ENCODE results near the gene KDM2A. TPM values are rescaled to one million over a fixed set of nuclear protein-coding genes. Genes with fewer than 3 reads are reported as not detected.

The KDM2A gene
- total RNA-seq, 2 experiments from 2014 or later: 87.1 to 95.9 TPM

DNA sequence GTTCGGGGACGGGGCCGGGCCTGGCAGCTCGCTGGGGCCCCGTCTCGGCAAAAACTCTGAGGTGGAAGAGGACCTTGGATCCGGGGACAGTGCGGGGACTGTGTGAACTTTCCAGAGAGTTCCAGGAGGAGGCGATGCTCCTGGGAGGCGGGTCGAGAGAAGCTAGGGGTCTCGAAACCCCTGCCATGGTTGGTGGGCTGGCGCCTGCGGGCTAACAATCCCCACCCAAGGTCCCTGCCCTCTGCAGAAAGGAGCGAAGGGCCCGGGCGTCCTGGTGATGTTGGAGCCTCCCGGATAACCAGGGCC lies 142.5 kb downstream of the KDM2A start:
- no peaks in the 10 kb centered on the region for H3K9me3 Mint-ChIP-seq
- H3K27ac Mint-ChIP-seq: no peak overlapping the region
- H3K4me3 Mint-ChIP-seq: no peak overlapping the region
- no peak for DNase-seq
- CTCF ChIA-PET: interaction anchor here (0.7 to 4.9 kb wide), 23 partner anchors 9 to 236 kb away, joined by 3 to 69 read pairs (median 6); partner anchors contain the start of genes ANKRD13D, POLD4, RAD9A and SSH3
- no peaks in the 10 kb centered on the region for H3K27me3 Mint-ChIP-seq
- POLR2A ChIA-PET: interaction anchor here (1.0 to 4.9 kb wide), 12 partner anchors 8 to 107 kb away, joined by 3 to 49 read pairs (median 11); partner anchors contain the start of genes ANKRD13D and POLD4
- peaks cover 59% of the 10 kb centered on the region for H3K4me1 Mint-ChIP-seq
- H3K36me3 Mint-ChIP-seq (ENCODE audit: low read depth): peaks cover 12% of the 10 kb centered on the region

DNA sequence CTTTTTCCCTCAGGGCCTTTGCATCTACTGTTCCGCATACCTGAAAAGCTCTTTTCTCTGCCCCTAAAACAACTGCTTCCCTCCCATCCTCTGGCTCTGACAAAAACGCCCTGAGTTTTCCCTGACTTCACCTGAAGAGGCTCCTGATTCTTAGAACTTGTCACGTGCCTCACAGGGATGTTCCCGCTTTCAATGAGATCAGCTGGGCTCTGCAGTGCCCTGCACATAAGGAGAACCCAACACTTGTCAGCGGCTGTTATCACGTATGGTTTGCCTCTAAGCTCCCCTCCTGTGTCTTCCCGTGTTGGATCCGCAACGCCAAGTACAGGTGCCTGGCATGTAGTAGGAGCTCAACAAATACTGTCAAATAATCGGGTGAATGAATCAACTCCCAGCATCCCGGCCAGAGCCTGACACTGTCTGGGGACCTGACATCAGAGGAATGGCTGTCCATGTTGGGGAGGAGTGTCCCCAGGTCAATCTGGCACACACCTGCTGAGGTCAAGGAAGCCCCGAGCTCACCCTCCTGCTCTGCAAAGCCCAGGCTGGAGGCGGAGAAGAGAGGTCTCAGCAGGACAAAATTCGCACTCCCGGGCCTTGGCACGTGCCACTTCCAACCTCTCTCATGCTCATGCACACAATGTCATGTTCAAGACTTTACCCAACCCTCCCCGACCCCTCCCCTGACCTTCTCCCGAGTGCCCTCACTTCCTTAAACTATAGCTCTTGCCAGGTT lies 143.1 kb downstream of the KDM2A start:
- CTCF ChIA-PET: interaction anchor here (0.6 to 4.9 kb wide), 32 partner anchors 9 to 236 kb away, joined by 3 to 69 read pairs (median 5); partner anchors contain the start of genes ANKRD13D, POLD4, RAD9A and SSH3
- POLR2A ChIA-PET: interaction anchor here (1.0 to 4.9 kb wide), 12 partner anchors 9 to 107 kb away, joined by 3 to 49 read pairs (median 11); partner anchors contain the start of genes ANKRD13D and POLD4
- DNase-seq: no peak
- peak overlapping the region; percentile 67 for H3K27ac Mint-ChIP-seq
- peaks cover 8% of the 10 kb centered on the region for H3K36me3 Mint-ChIP-seq (ENCODE audit: low read depth)
- H3K27me3 Mint-ChIP-seq: no peaks in the 10 kb centered on the region
- H3K4me3 Mint-ChIP-seq: peak overlapping the region; percentile 34
- H3K4me1 Mint-ChIP-seq: peaks cover 59% of the 10 kb centered on the region
- no peaks in the 10 kb centered on the region for H3K9me3 Mint-ChIP-seq

DNA sequence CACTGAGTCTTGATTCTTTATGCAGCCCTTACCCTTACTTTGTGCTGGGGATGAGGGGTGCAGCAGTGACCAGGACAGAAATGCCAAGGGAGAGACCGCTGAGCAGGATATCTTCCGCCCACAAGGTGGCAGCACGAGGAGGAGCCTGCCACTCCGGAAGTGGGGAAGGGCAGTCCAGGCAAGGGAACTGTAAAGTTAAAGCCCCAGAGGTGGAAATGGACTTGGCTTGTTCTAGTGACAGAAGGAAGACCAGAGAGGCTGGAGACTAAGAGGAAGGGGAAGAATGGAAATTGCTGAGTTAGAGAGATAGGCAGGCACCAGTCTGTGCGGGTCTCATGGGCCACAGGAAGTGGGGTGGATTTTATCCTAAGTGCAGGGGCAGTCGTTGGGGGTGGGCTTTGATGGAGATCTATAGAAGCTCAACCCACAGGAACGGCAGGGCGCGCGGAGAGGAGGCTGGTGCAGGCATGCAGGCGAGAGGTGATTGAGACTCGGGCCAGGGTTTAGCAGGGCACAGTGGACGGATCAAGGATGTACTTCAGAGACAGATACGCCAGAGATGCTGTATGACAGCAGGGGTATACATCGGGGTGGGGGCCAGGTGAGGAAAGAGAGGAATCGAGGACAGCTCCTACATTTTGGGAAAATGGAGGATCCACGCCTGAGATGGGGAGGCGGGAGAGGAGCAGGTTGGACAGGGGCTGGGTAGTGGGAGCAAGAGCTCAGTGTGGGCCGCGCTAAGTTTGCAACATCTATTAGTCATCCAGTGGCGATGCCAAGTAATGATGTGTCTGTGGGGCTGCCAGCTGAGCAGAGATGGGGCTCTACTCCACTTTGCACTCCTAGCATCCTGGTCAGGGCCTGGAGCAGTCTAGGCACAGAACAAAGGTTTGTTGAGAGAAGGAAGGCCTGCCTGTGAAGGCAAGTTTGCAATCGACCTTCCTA lies 143.9 kb downstream of the KDM2A start:
- Mint-ChIP-seq H3K27ac (peak overlapping the region; percentile 67), H3K9me3 (no peaks in the 10 kb centered on the region), H3K4me3 (peak overlapping the region; percentile 26), H3K27me3 (no peaks in the 10 kb centered on the region), H3K4me1 (peaks cover 59% of the 10 kb centered on the region), H3K36me3 (ENCODE audit: low read depth) (peaks cover 15% of the 10 kb centered on the region)
- ChIA-PET CTCF (interaction anchor here (0.6 to 4.9 kb wide), 25 partner anchors 9 to 163 kb away, joined by 3 to 69 read pairs (median 5); partner anchors contain the start of genes ANKRD13D, POLD4, PPP1CA and RAD9A), POLR2A (interaction anchor here (0.9 to 4.9 kb wide), 12 partner anchors 9 to 119 kb away, joined by 3 to 49 read pairs (median 11); partner anchors contain the start of genes ANKRD13D and POLD4)
- DNase-seq: peak; percentile 83

DNA sequence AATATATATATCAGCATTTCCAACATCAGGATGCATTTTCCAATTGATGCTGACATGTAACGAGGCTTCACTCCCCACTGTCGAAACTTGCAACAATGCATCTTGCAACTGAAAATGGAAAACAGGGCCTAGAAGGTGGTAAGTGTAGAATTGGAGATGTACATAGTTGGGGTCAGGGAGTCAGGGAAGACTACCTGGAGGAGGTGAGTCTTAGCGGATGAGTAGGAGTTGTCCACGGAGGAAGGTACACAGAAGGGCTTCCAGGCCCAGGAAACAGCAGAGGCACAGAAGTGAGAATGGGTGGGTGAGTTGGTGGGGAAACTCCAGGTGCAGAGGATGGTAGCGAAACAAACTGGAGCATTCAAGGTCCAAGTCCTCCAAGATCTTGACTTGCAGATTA lies 145.2 kb downstream of the KDM2A start:
- H3K36me3 Mint-ChIP-seq (ENCODE audit: low read depth): peaks cover 23% of the 10 kb centered on the region
- H3K9me3 Mint-ChIP-seq: no peaks in the 10 kb centered on the region
- H3K27me3 Mint-ChIP-seq: no peaks in the 10 kb centered on the region
- peaks cover 61% of the 10 kb centered on the region for H3K4me1 Mint-ChIP-seq
- DNase-seq: no peak
- ChIA-PET POLR2A (interaction anchor here (1.7 to 4.9 kb wide), 3 partner anchors 24 to 54 kb away, joined by 7 to 49 read pairs (median 45); partner anchors contain the start of gene ANKRD13D), CTCF (interaction anchor here (1.7 to 4.9 kb wide), 7 partner anchors 11 to 118 kb away, joined by 6 to 69 read pairs (median 22); partner anchors contain the start of gene ANKRD13D)
- peak overlapping the region; percentile 9 for H3K4me3 Mint-ChIP-seq
- H3K27ac Mint-ChIP-seq: peak overlapping the region; percentile 71

DNA sequence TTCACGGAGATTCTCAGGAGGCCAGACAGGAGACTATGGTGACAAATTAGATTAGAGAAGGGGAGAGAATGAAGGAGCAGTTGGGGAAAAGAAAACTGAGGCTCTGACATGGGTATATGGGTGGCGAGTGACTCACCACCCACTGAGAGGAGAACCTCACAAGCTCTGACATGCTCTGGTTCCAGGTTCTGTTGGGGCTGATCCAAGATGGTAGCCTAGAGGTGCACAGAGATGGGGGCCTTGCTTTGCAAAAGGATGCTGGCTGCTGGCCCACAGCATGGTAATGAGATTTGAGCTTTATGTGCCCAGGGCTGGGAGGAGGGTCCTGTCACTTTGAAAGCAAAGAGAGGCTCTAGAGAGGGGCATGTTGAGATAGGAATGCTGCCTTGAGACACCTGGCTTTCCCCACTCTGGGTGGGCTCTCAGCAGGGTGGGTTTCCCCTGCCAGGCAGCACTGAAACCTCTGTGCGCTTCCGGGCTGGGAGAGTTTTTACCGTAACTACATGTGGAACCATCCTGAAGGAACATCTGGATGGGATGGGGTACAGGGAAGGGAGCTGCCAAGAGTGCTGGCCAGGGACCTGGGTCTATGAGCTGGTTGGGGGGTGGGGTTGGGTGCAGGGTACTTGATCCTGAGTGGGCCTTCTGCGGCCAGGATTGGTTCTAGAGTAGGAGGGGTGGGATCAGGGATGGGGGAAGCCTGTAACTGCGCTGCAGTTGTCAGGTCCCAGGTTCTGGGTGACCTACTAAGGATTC lies 146.0 kb downstream of the KDM2A start:
- ChIA-PET CTCF (interaction anchor here (1.2 to 4.9 kb wide), 8 partner anchors 12 to 117 kb away, joined by 3 to 69 read pairs (median 18); partner anchors contain the start of gene ANKRD13D), POLR2A (interaction anchor here (0.8 to 4.9 kb wide), 6 partner anchors 12 to 54 kb away, joined by 3 to 49 read pairs (median 6); partner anchors contain the start of gene ANKRD13D)
- Mint-ChIP-seq H3K27ac (peak overlapping the region; percentile 71), H3K36me3 (ENCODE audit: low read depth) (peaks cover 31% of the 10 kb centered on the region), H3K4me1 (peaks cover 64% of the 10 kb centered on the region), H3K9me3 (no peaks in the 10 kb centered on the region), H3K27me3 (no peaks in the 10 kb centered on the region), H3K4me3 (peak overlapping the region; percentile 53)
- DNase-seq: no peak

DNA sequence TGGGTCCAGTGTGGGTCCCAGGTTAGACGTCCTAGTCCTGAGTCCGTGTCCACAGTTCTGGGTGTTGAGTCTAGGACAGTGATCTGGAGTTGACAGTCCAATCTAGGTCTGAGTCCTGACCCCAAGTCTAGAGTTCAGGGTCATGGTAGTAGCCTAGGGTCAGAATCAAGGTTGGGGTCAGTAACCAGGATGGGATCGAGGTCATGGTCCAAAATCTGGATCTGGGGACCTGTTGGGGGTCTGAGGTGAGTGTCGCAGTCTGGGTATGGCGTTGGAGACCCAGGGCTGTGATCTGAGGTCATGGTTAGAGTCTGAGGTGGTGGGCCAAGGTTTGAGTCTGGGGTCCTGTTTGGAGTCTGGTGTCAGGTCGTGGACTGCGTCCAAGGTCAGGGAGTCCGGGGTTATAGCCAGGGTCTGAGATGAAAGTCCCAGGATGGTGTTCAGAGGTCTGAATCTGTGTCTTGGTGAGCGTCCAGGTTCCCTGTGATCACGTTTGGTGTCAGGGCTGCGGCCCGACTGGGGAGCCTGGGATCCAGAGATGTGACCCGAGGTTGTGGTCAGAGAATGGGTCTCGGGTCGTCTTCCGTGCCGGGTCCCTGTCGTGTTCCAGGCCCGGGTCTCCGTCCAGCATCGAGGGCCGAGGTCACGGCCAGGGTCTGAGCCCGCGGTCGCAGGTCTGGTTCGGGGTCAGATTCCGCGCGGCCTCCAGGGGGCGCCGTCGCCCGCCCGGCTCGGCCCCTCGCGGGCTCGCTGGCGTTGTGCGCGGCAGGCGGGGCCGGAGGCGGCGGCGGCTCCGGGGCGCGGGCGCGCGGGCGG lies 146.8 kb downstream of the KDM2A start:
- H3K27me3 Mint-ChIP-seq: no peaks in the 10 kb centered on the region

DNA sequence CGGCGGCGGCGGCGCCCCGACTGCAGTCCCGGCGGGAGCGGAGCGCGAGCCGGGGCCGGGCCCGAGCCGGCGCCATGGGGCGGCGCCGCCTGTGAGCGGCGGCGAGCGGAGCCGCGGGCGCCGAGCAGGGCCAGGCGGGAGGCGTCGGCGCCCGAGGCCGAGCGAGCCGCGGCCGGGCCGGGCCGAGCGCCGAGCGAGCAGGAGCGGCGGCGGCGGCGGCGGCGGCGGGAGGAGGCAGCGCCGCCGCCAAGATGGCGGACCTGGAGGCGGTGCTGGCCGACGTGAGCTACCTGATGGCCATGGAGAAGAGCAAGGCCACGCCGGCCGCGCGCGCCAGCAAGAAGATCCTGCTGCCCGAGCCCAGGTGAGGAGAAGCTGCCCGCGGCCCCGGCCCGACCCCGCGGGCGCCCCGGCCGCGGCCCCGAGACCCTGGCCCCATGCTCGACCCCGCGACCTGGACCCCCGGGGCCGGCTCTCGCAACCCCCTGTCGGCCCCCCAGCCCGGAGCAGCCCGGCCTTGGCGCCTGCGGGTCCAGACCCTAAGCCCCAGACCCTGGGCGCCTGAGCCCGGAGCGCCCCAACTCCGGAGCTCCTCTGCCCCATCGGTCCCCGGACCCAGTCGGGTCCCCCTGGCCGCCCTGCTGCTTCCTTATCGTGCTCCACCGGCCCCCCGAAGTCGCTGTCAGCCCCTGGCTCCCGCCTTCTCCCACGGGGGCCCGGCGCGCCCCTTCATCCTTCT lies 147.6 kb downstream of the KDM2A start, which contains the start of gene GRK2:
TSS of gene GRK2 (plus strand) at position 25 of the 739 bp plus-strand sequence. CDS start at position 252, 227 bp downstream.
- ChIA-PET CTCF (interaction anchor here (0.7 to 3.1 kb wide), 11 partner anchors 10 to 86 kb away, joined by 3 to 25 read pairs (median 4); partner anchors contain the start of genes ANKRD13D and SSH3), POLR2A (interaction anchor here (1.7 to 14.4 kb wide), 8 partner anchors 12 to 135 kb away, joined by 6 to 494 read pairs (median 22); partner anchors contain the start of genes ANKRD13D, POLD4, PPP1CA and SSH3)
- Mint-ChIP-seq H3K27ac (peak within 1 kb of the TSS; percentile 97), H3K27me3 (no peaks in the 10 kb centered on the region), H3K4me1 (peaks cover 70% of the 10 kb centered on the region), H3K36me3 (ENCODE audit: low read depth) (peaks cover 46% of the 10 kb centered on the region), H3K4me3 (peak within 1 kb of the TSS; percentile 90), H3K9me3 (no peaks in the 10 kb centered on the region)
- DNase-seq: peak; percentile 50

More for the DNA sequence above, 146.8 kb downstream of the KDM2A start:
- CTCF ChIA-PET: interaction anchor here (1.1 to 4.9 kb wide), 9 partner anchors 11 to 80 kb away, joined by 3 to 69 read pairs (median 7); partner anchors contain the start of gene ANKRD13D
- peaks cover 67% of the 10 kb centered on the region for H3K4me1 Mint-ChIP-seq
- no peaks in the 10 kb centered on the region for H3K9me3 Mint-ChIP-seq
- POLR2A ChIA-PET: interaction anchor here (1.0 to 14.4 kb wide), 11 partner anchors 11 to 88 kb away, joined by 4 to 494 read pairs (median 16); partner anchors contain the start of genes ANKRD13D, POLD4 and SSH3
- H3K36me3 Mint-ChIP-seq (ENCODE audit: low read depth): peaks cover 39% of the 10 kb centered on the region
- H3K27ac Mint-ChIP-seq: peak overlapping the region; percentile 80
- peak overlapping the region; percentile 76 for H3K4me3 Mint-ChIP-seq
- peak; percentile 81 for DNase-seq

DNA sequence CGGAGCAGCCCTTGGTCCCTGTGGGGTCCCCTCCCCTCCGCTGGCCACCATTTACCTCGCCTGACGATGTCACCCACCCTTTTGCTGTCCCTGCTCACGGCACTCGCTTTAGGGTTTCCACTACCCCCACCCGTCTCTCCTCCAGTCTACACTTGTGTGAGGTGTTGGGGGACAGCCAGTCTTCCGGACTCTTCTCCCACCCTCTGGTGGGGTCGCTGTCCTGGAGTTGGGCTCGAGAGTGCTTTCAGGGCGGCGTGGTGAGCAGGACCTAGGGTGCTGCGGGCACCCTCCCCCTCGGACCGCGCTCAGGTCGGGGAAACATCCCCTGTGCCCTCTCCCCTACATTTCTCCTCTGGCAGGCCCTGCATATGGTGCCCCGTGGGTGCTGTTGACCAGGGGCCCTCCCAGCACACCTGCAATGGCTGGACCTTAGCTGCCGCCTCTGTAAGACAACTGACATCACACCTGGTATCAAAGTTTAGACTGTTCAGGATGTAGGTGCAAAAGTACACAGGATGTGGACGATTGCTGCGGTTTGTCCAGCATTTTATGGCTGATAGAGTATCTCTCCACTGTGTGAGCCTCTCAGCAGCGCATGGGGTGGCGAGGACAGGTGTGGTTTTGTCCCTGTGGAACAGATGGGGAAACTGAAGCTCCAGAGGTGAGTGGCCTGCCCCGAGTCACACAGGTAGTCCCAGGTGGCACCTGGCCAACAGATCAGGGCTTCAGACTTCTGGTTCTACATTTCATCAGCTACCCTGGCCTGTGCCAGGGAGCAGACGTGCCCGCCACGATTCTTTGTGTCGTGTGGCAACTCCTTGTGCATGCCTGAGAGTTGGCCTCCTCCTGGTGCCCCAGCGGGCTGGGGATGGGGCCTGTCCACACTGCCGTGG lies 148.4 kb downstream of the KDM2A start:
- Mint-ChIP-seq H3K4me3 (peak overlapping the region; percentile 90), H3K27ac (peak overlapping the region; percentile 97), H3K27me3 (no peaks in the 10 kb centered on the region), H3K36me3 (ENCODE audit: low read depth) (peaks cover 54% of the 10 kb centered on the region), H3K4me1 (peaks cover 72% of the 10 kb centered on the region), H3K9me3 (no peaks in the 10 kb centered on the region)
- CTCF ChIA-PET: interaction anchor here (0.7 to 3.1 kb wide), 16 partner anchors 10 to 115 kb away, joined by 3 to 25 read pairs (median 4); partner anchors contain the start of genes ANKRD13D and SSH3
- POLR2A ChIA-PET: interaction anchor here (0.7 to 14.4 kb wide), 15 partner anchors 11 to 1004 kb away, joined by 3 to 494 read pairs (median 6); partner anchors contain the start of genes ANKRD13D, C11orf24, POLD4 and PPP1CA
- peak; percentile 69 for DNase-seq

DNA sequence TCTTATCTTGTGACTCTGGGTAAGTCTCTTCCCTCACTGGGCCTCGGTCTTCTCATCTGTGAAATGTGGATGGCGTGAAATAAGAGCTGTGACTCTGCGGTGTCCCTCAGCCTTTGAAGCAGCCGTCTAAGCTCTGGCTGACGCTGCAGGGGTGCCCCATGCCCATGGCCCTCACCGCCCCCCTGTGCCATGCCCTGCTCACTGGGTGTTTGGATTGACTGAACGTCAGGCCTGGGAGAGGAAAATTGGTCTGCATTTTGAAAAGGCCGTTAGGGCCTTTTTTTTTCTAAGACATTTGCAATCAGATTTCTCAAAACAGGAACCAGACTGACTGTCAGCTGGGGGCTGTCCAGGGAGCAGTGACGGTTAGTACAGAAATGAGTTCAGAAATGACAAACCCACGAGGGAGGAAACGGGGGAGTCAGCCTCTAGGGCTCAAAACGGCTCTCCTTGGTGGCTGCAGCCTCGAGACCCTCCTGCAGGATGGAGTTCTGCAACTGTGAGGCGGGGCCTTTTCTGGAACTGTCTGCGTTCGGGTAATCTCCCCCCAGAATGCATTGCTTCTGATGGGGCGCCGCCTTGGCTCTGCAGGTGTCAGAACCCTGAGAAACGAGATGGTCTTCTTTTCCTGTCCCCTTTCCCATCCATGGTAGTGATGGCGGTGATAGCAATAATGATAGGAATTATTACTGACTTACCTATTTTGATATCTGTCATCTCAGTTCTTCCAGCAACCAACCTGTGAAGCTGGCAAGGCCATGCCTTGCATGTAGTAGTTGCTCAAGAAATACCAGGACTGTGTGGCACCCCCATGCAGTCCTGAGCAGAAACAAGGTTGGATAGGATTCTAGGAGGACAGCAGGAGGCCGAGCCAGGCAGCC lies 149.3 kb downstream of the KDM2A start:
- H3K9me3 Mint-ChIP-seq: no peaks in the 10 kb centered on the region

More for the DNA sequence above, 149.3 kb downstream of the KDM2A start:
- peak overlapping the region; percentile 97 for H3K27ac Mint-ChIP-seq
- CTCF ChIA-PET: interaction anchor here (0.6 to 3.1 kb wide), 13 partner anchors 9 to 114 kb away, joined by 3 to 25 read pairs (median 4); partner anchors contain the start of gene ANKRD13D
- H3K4me3 Mint-ChIP-seq: peak overlapping the region; percentile 90
- peaks cover 72% of the 10 kb centered on the region for H3K4me1 Mint-ChIP-seq
- H3K27me3 Mint-ChIP-seq: no peaks in the 10 kb centered on the region
- DNase-seq: peak; percentile 77
- POLR2A ChIA-PET: interaction anchor here (0.7 to 14.4 kb wide), 15 partner anchors 10 to 1004 kb away, joined by 3 to 494 read pairs (median 6); partner anchors contain the start of genes ANKRD13D, C11orf24, POLD4 and PPP1CA
- H3K36me3 Mint-ChIP-seq (ENCODE audit: low read depth): peaks cover 61% of the 10 kb centered on the region

All from activated CD4-positive, alpha-beta memory T cell treated with anti-CD3 and anti-CD28 coated beads, Interleukin-2, amount 10 ng/mL, durations not matched to agents 7 days and 5 days (primary cell).